Heart right ventricle (tissue), 16 donors: ENCODE data around the gene ZNF366. TPM values are rescaled to one million over a fixed set of nuclear protein-coding genes. Genes with fewer than 3 reads are reported as not detected.

Experiments
- ATAC-seq, 8 donors: fragments of 200-7000 bp; cut with Tn5 transposase; one replicate each; pipeline ENCODE4 v1.9.1; 2020; ENCODE audit warnings: mild to moderate bottlenecking in 8 of 8, moderate library complexity in 8 of 8, moderate number of reproducible peaks in 1 of 8
- DNase-seq, 2 donors: peaks; one replicate each; pipeline ENCODE4 v3.0.0-alpha.2; 2020
- H3K27ac ChIP-seq, 10 donors: fragments of 200-600 bp; sonication (generic) in 2 of 10; one replicate each; pipeline versions ENCODE4 v1.5.0 to v1.8.0; 2020 to 2022; ENCODE audit warnings: mild to moderate bottlenecking in 3 of 10
- H3K27me3 ChIP-seq, 7 donors: fragments of 200-600 bp; one replicate each; pipeline ENCODE4 v1.8.0; 2021 to 2022; ENCODE audit warnings: mild to moderate bottlenecking in 2 of 7
- H3K36me3 ChIP-seq, 9 donors: fragments of 200-600 bp; sonication (generic) in 1 of 9; one replicate each; pipeline versions ENCODE4 v1.5.0 to v1.8.0; 2020 to 2022; ENCODE audit warnings: mild to moderate bottlenecking in 2 of 9
- H3K4me1 ChIP-seq, 9 donors: fragments of 200-600 bp; sonication (generic) in 1 of 9; one replicate each; pipeline versions ENCODE4 v1.5.0 to v1.8.0; 2020 to 2022; ENCODE audit warnings: mild to moderate bottlenecking in 4 of 9
- H3K4me3 ChIP-seq, 10 donors: fragments of 200-600 bp; sonication (generic) in 2 of 10; one replicate each; pipeline versions ENCODE4 v1.5.0 to v1.8.0; 2020 to 2022; ENCODE audit warnings: mild to moderate bottlenecking in 7 of 10, moderate library complexity in 2 of 10
- H3K9me3 ChIP-seq, 11 donors: fragments of 200-600 bp in 10 of 11; sonication (generic) in 2 of 11; one replicate each; pipeline versions ENCODE4 v1.5.0 to v1.8.0; 2013 to 2022; ENCODE audit warnings: mild to moderate bottlenecking in 2 of 11, control low read depth in 1 of 11, moderate library complexity in 1 of 11
- WGBS, 2 donors: extraction: QIAGEN DNeasy Blood & Tissue Kit; methylation state at CpG; one replicate each; pipeline ENCODE4 v1.1.7; 2013; ENCODE audit warnings: inconsistent platforms in 1 of 2; 5-methylcytosine and 5-hydroxymethylcytosine counted together
- intact Hi-C, 10 donors: fragments of 100-400 bp; cut with DNase I; formaldehyde crosslinking; loops; one replicate each; pipeline versions ENCODE4 v1.11.1 to v1.14.2; 2022
- polyA plus RNA-seq, 2 donors: library from polyadenylated mRNA; stranded (reverse); fragments of 200-250 nt; gene quantifications; one replicate each; pipeline ENCODE4 v1.2.3, GENCODE V29; 2013
- total RNA-seq, 10 donors: library from RNA; stranded (reverse); fragmentation: NEBNext Ultra II Directional in 3 of 10; extraction: Animal tissue kit (Norgen Biotek cat#: 25700) in 3 of 10; gene quantifications; one replicate each; pipeline versions ENCODE4 v1.2.1 to v1.2.4, GENCODE V29; 2021 to 2023
- TF ChIP-seq, protein P1 (sequence below), 9 donors: fragments of 200-600 bp; sonication (generic) in 2 of 9; IDR thresholded peaks; one replicate each; pipeline versions ENCODE4 v1.5.0 to v1.8.0; 2021 to 2022; ENCODE audit warnings: antibody characterized with exemption in 9 of 9, mild to moderate bottlenecking in 5 of 9, moderate library complexity in 1 of 9
- donor health status: Arrhythmogenic right ventricular cardiomyopathy.
- donor health status: ischemic (EF 13 %, LVEDD 7.1; RV severe dilation, severe dysfunction).
- donor health status: healthy with polysubstance abuse.
- donor health status: DM: no; HTN: yes; CAD: no.
- donor health status: DM: no; HTN: no; CAD: no.
- donor health status: ischemic (EF 25% LVEDD 6.9; RV normal size, moderate dysfunction).
- donor health status: ischemic (EF 25% LVEDD 5.7; RV mildly dilated, moderate dysfunction).
- donor health status: healthy.
- donor health status: DM: yes; HTN: yes; CAD: no.
- donor health status: Ischemic cardiomyopathy.
- donor health status: ischemic (EF 35%, LVEDD 5.7; RV mildly dilated, moderate dysfunction).
- donor health status: nonischemic (EF 11% LVEDD 7.7; RV severe dilation, severe dysfunction).
- donor health status: DM: yes; HTN: yes; CAD: no.
- donor health status: PGD.
- donor health status: ischemic (EF 29% LVEDD 5.4; RV normal size, mild dysfunction).
- donor health status: nonischemic (EF 23%, LVEDD 6.1; RV moderate dilation, normal function).

ZNF366 gene
- total and polyA plus RNA-seq, 12 donors, result 1.7 to 10.5 (median 5.2) TPM

DNA sequence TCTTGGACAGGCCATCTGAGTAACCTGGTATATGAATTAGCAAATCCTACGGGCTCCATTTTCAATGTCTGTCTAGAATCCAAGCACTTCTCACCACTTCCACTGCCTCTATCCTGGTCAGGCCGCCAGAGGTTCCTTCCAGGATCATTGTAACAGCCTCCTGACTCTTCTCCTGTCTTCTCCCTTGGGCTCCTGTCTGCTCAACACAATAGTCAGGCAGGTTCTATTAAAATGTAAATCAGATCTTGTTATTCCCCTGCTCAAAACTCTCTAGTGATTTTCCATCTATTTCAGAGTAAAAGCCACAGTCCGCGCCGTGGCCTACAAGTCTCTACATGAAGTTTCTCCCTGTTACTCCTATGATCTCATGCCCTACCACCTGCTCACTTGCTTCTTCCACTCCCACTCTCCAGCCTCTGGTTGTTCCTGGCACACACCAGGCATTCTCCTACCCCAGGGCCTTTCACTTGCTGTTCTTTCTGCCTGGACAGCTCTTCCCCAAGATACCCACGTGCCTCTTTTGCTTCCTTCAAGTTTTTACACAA lies 21.7 kb downstream of the ZNF366 start:
- peak in 2 of 8 donors; percentile 20 to 44 for ATAC-seq

DNA sequence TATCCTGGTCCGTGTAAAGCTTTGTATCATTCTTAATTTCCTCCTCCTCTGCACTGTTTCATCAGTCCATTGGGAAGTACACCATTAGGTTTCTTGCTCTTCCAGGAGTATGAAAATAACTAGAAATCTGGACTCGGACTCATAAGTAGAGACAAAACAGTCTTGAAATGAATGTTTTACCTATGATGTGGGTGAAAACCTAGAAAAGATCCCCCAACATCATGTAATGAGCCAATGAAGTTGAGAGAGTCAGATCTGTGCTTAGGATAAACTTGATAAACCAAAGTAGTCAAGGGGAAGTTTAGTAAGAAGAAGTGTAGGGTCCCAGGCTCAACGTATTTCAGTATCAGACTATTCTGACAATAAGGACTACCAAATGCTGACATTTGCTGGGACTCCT lies 25.2 kb downstream of the ZNF366 start:
- DNase-seq, result no peak
- H3K27me3 ChIP-seq, result no peaks in the 10 kb centered on the region
- no peak for ATAC-seq
- intact Hi-C loops, result no loop called here
- no peak overlapping the region for H3K4me3 ChIP-seq
- H3K27ac ChIP-seq, result no peak overlapping the region
- H3K36me3 ChIP-seq, result peaks cover 0 to 17% (median 0%) of the 10 kb centered on the region in 9 donors
- WGBS, 2 donors, result 88 to 90% methylated on average over 3 of the region's 3 CpGs
- TF ChIP-seq, protein P1, sequence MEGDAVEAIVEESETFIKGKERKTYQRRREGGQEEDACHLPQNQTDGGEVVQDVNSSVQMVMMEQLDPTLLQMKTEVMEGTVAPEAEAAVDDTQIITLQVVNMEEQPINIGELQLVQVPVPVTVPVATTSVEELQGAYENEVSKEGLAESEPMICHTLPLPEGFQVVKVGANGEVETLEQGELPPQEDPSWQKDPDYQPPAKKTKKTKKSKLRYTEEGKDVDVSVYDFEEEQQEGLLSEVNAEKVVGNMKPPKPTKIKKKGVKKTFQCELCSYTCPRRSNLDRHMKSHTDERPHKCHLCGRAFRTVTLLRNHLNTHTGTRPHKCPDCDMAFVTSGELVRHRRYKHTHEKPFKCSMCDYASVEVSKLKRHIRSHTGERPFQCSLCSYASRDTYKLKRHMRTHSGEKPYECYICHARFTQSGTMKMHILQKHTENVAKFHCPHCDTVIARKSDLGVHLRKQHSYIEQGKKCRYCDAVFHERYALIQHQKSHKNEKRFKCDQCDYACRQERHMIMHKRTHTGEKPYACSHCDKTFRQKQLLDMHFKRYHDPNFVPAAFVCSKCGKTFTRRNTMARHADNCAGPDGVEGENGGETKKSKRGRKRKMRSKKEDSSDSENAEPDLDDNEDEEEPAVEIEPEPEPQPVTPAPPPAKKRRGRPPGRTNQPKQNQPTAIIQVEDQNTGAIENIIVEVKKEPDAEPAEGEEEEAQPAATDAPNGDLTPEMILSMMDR (IDR thresholded peaks at IDR 0.05), result no peak
- H3K9me3 ChIP-seq, result no peaks in the 10 kb centered on the region
- peaks cover 0 to 44% (median 29%) of the 10 kb centered on the region in 9 donors for H3K4me1 ChIP-seq

More for the DNA sequence above, 21.7 kb downstream of the ZNF366 start:
- Histone ChIP-seq H3K27ac (peak overlapping the region in 5 of 10 donors; percentile 20 to 69 (median 46)), H3K9me3 (peaks cover 0 to 6% (median 0%) of the 10 kb centered on the region in 11 donors), H3K4me1 (peaks cover 0 to 33% (median 20%) of the 10 kb centered on the region in 9 donors), H3K27me3 (no peaks in the 10 kb centered on the region), H3K4me3 (no peak overlapping the region), H3K36me3 (peaks cover 0 to 29% (median 0%) of the 10 kb centered on the region in 9 donors)
- DNase-seq, result no peak
- intact Hi-C loops, result no loop called here
- TF ChIP-seq, protein P1 (IDR thresholded peaks at IDR 0.05), result no peak
- 74 to 86% methylated on average over 6 of the region's 6 CpGs for WGBS, 2 donors

DNA sequence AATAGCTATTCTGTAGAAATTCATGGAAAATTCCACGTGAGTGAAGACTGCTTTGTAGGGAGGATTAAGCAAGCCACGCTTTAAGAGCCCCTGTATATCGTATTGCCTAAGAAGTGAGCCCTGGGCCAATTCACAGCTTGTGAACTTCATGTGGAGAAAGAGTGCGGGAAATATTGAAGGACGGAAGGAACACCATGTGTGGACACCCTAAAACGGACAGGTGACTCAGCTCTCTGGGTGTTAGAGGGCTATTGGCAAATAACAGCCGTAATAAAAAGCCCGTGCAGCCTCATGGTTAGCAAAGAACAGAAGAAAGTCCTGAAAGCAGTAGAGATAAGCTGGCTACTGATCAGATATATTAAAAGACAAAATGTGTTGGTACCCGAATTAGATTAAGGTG lies 26.4 kb downstream of the ZNF366 start:
- TF ChIP-seq, protein P1 (IDR thresholded peaks at IDR 0.05), result no peak
- 92 to 95% methylated on average over 9 of the region's 9 CpGs for WGBS, 2 donors
- Histone ChIP-seq H3K27me3 (no peaks in the 10 kb centered on the region), H3K27ac (no peak overlapping the region), H3K4me3 (no peak overlapping the region), H3K9me3 (no peaks in the 10 kb centered on the region), H3K4me1 (peaks cover 0 to 39% (median 20%) of the 10 kb centered on the region in 9 donors), H3K36me3 (peaks cover 0 to 17% (median 0%) of the 10 kb centered on the region in 9 donors)
- intact Hi-C loops, result no loop called here
- DNase-seq (no peak), ATAC-seq (no peak)

DNA sequence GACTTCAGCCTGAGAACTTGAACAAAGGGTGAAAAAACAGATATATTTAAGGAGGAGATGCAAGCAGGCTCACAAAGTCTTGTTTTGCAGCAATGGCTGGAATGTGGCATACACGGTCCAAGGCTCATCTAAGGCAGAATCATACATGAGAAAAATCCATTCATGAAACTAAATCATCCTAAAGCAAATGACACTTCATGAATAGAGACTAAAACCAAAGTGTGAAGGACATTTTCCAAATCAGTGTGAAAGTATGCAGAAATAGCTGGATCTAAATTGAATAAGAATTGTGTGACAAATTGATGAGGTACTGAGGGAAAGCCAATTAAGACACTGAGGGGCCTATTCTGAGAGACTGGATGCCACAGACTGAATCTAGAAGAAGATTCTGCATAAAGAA lies 27.3 kb downstream of the ZNF366 start:
- H3K36me3 ChIP-seq, result peaks cover 0 to 17% (median 0%) of the 10 kb centered on the region in 9 donors
- no peak overlapping the region for H3K4me3 ChIP-seq
- intact Hi-C loops, result no loop called here
- no peak overlapping the region for H3K27ac ChIP-seq
- no peaks in the 10 kb centered on the region for H3K9me3 ChIP-seq
- H3K27me3 ChIP-seq, result no peaks in the 10 kb centered on the region
- 92 to 94% methylated on average over 1 of the region's 1 CpG for WGBS, 2 donors
- TF ChIP-seq, protein P1 (IDR thresholded peaks at IDR 0.05), result no peak
- DNase-seq, result no peak
- H3K4me1 ChIP-seq, result peaks cover 0 to 32% (median 20%) of the 10 kb centered on the region in 9 donors
- no peak for ATAC-seq
